SK-N-MC (cell line): ENCODE data around the gene ACER2.
A peak's percentile ranks its signal among the peaks of the same experiment; 100 is the strongest.

Source experiments
- EZH2 ChIP-seq: fragments of 200-600 bp; sonication (generic); IDR thresholded peaks from one replicate; pipeline ENCODE4 v1.6.1; 2017; ENCODE audit warnings: antibody characterized with exemption
- POLR2AphosphoS5 ChIP-seq: IDR thresholded peaks from 2 replicates; pipeline ENCODE4 v1.6.1; 2012; ENCODE audit warnings: mild to moderate bottlenecking, low read depth, low read length, borderline replicate concordance

DNA sequence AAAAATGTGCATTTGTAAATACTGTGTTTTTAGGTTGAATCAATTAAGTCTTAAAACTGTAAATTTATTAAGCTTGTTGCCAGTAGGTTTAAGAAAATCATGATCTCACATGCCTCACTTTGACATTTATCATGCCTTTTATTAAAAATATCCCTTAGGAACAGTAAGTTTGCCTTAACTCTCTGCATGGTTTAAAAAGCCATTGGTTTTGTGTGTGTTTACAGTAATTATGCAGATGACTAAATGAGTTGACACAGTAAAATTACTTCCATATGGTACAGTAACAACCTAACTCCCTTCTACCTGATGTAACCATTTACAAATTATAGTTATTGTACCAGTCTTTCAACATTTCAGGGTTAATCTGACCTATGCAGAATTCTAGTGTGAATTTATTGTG lies 35.3 kb upstream of the ACER2 start:
- TF ChIP-seq POLR2AphosphoS5 (0 out of 2 replicates have a peak, but pooled peaks have one; percentile 11), EZH2 (no peak)
